HG03095 (cell line): Measurements from ENCODE around the gene TAX1BP3.
"Not testable (repeated sequence)": the region's sequence is repeated elsewhere in the genome, so short reads cannot be mapped to it uniquely, and the experiment has no call there.

Experiments
- ATAC-seq: cut with Tn5 transposase; IDR thresholded peaks from one replicate; pipeline ENCODE4 v1.9.1; 2021; ENCODE audit warnings: moderate library complexity; ENCODE audit not compliant: unreplicated experiment

The TAX1BP3 gene

GRCh38 chr17:3668279-3669084, at the start of gene TAX1BP3, which contains the start of gene EMC6:
TSS of gene TAX1BP3 (minus strand) at chr17:3668578. CDS start at chr17:3668526, 52 bp downstream.
TSS of gene EMC6 (plus strand) at chr17:3668812. CDS start at chr17:3669147, 335 bp downstream.
- ATAC-seq: peak; percentile 77

GRCh38 chr17:3715296-3715695, 46.9 kb upstream of the TAX1BP3 start:
- ATAC-seq: no peak

GRCh38 chr17:3712811-3713463, 44.6 kb upstream of the TAX1BP3 start:
- ATAC-seq: no peak

GRCh38 chr17:3710951-3711383, 42.6 kb upstream of the TAX1BP3 start:
- ATAC-seq: peak; percentile 84

- no peak for ATAC-seq
These were observed 40.0 kb upstream of the TAX1BP3 start for GRCh38 chr17:3708366-3708765.

GRCh38 chr17:3705718-3705984, 37.3 kb upstream of the TAX1BP3 start:
- ATAC-seq: not testable (repeated sequence)

- ATAC-seq: no peak
These were observed 36.7 kb upstream of the TAX1BP3 start for GRCh38 chr17:3704931-3705717.

GRCh38 chr17:3702041-3702539, 33.7 kb upstream of the TAX1BP3 start:
- not testable (repeated sequence) for ATAC-seq

GRCh38 chr17:3699951-3700350, 31.6 kb upstream of the TAX1BP3 start:
- no peak for ATAC-seq

- no peak for ATAC-seq
These were observed 29.8 kb upstream of the TAX1BP3 start for GRCh38 chr17:3698139-3698538.

- ATAC-seq: no peak
These were observed 28.7 kb upstream of the TAX1BP3 start for GRCh38 chr17:3697103-3697476.

- no peak for ATAC-seq
These were observed 27.5 kb upstream of the TAX1BP3 start, which contains the start of gene P2RX5 for GRCh38 chr17:3695723-3696411. TSS of gene P2RX5 (minus strand) at chr17:3696155. CDS start at chr17:3696005, 150 bp downstream.

- no peak for ATAC-seq
These were observed 26.8 kb upstream of the TAX1BP3 start for GRCh38 chr17:3695129-3695722.

GRCh38 chr17:3693829-3694231, 25.5 kb upstream of the TAX1BP3 start:
- peak; percentile 30 for ATAC-seq

- no peak for ATAC-seq
These were observed 24.8 kb upstream of the TAX1BP3 start for GRCh38 chr17:3693141-3693540.

GRCh38 chr17:3692346-3692745, 24.0 kb upstream of the TAX1BP3 start:
- ATAC-seq: no peak

GRCh38 chr17:3691617-3692067, 23.3 kb upstream of the TAX1BP3 start:
- no peak for ATAC-seq

- ATAC-seq: no peak
These were observed 21.8 kb upstream of the TAX1BP3 start for GRCh38 chr17:3690094-3690715.

GRCh38 chr17:3689262-3690093, 21.1 kb upstream of the TAX1BP3 start:
- ATAC-seq: no peak
